BE2C (cell line): ENCODE measurements around the gene PLXNC1.
A peak's percentile ranks its signal among the peaks of the same experiment; 100 is the strongest.

Source experiments
- DNase-seq: peaks from one replicate; pipeline ENCODE4 v3.0.0-alpha.2; 2020
- H3K27me3 ChIP-seq: fragments of 250-450 bp; sonication (Bioruptor Pico); 2 replicates; pipeline ENCODE4 v1.5.1; 2020; ENCODE audit warnings: mild to moderate bottlenecking
- H3K36me3 ChIP-seq: fragments of 250-450 bp; sonication (Bioruptor Pico); 2 replicates; pipeline ENCODE4 v1.5.1; 2020; ENCODE audit warnings: mild to moderate bottlenecking
- H3K4me1 ChIP-seq: fragments of 250-450 bp; sonication (Bioruptor Pico); 2 replicates; pipeline ENCODE4 v1.5.1; 2020
- H3K4me3 ChIP-seq: 2 replicates; pipeline ENCODE4 v1.5.1; 2011; ENCODE audit warnings: low read depth, low read length
- H3K9me3 ChIP-seq: fragments of 250-450 bp; sonication (Bioruptor Pico); 2 replicates; pipeline ENCODE4 v1.5.1; 2020
- TF ChIP-seq, protein P1 (sequence below): IDR thresholded peaks from 2 replicates; pipeline ENCODE4 v1.5.1; 2012; ENCODE audit warnings: mild to moderate bottlenecking, low read depth, low read length

Gene PLXNC1

DNA sequence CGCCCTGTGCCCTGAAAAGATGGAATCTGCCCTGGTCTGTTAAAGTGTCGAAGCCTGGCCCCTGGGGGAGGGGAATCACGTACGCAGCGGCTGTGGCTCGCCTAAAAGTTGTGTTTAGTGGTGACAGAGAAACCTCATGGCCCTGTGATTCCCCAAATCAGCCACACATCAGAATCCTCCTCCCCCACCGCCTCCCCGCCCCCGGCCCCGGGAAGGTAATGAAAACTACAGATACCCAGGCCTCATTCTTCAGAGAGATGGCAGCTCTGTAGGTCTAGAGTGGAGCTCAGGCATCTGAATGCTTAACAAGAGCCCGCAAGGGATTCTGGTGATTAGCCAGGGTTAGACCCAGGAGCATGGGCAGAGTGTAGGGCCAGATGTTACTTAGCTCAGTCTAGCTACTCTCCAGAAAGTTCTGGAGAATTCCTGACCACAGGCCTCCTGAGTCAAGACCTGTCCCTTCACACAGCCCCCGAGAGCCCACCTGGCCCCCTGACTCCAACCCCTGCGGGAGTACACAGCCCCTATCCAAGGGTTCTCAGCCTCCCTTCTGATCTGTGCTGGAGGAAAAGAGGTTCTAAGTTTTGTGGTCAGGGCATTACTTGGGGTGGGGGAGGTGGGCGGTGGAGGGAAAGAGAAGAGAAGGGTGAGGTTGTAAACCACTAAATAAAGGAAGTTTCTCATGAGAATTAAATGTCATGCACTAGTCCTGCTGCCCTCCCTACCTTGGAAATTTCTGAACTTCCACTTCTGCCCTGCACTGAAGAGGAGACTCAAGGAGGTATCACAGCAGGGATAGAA lies 114.8 kb downstream of the PLXNC1 start:
- no peaks in the 10 kb centered on the region for H3K36me3 ChIP-seq
- TF ChIP-seq, protein P1, sequence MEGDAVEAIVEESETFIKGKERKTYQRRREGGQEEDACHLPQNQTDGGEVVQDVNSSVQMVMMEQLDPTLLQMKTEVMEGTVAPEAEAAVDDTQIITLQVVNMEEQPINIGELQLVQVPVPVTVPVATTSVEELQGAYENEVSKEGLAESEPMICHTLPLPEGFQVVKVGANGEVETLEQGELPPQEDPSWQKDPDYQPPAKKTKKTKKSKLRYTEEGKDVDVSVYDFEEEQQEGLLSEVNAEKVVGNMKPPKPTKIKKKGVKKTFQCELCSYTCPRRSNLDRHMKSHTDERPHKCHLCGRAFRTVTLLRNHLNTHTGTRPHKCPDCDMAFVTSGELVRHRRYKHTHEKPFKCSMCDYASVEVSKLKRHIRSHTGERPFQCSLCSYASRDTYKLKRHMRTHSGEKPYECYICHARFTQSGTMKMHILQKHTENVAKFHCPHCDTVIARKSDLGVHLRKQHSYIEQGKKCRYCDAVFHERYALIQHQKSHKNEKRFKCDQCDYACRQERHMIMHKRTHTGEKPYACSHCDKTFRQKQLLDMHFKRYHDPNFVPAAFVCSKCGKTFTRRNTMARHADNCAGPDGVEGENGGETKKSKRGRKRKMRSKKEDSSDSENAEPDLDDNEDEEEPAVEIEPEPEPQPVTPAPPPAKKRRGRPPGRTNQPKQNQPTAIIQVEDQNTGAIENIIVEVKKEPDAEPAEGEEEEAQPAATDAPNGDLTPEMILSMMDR = no peak
- peaks cover 25% of the 10 kb centered on the region for H3K4me1 ChIP-seq
- H3K27me3 ChIP-seq = no peaks in the 10 kb centered on the region
- peak overlapping the region; percentile 76 for H3K4me3 ChIP-seq
- peak; percentile 46 for DNase-seq
- H3K9me3 ChIP-seq = no peaks in the 10 kb centered on the region

DNA sequence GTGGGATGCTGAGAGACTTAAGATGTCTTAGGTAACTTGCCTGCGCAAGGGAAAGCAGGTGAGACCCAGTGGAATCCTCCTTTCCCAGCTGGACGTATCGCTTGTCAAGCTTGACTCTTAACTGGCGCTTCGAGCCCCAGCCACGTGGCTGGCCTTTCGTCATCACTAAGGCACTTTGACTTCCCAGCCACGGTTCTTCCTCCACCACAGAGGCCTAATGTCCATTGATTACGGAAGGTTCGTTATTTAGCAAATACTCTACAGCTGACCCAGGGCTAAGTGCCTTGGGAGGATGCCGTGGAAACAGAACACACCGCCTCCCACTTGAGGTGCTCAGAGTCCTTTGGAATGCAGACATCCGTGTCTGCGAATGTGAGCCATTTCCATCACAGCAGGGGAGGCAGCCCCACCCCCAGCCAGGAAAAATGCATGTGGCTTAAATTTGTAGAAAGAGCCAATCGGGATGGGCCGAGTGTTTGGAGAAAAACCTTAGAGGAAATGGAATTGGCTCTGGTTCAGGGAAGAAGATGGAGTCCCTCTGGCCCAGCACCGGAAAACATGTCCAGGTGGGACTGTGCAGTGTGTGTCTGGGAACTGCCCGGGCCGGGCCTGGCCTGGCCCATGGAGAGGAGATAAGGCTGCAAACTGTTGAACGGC lies 115.7 kb downstream of the PLXNC1 start:
- Histone ChIP-seq H3K4me3 (no peak overlapping the region), H3K4me1 (peaks cover 25% of the 10 kb centered on the region), H3K9me3 (no peaks in the 10 kb centered on the region), H3K27me3 (no peaks in the 10 kb centered on the region), H3K36me3 (no peaks in the 10 kb centered on the region)
- DNase-seq = peak; percentile 22
- TF ChIP-seq, protein P1 = no peak

DNA sequence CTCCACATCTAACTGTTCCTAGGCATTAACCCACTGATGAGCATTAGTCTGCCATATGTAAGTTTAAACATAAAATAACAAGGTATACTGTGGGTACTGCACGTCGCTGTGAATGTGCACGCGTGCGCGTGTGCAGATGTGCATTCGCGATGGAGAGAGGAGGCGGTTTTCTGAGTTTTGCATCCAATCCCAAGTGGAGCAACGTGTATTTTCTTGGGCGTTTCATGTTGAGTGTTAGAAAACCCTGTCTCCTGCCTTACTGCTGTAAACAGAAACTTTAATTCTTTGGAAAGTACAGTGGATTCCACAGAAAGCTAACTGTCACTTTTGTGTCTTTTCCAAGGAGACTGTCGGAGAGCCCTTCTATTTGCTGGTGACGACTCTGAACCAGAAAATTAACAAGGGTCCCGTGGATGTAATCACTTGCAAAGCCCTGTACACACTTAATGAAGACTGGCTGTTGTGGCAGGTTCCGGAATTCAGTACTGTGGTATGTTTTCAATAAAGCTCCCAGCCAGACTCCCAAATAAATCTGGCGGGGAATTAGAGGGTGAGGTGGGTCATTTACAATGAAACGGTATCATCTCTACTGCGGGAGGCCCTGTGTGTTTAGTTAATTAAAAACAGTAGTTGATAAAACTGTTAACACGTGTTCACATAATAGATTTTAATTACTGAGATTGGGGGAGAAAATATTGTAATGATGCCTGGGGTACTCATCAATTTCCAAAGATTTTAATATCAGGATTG lies 116.5 kb downstream of the PLXNC1 start:
- DNase-seq = no peak
- peaks cover 25% of the 10 kb centered on the region for H3K4me1 ChIP-seq
- H3K4me3 ChIP-seq = no peak overlapping the region
- H3K36me3 ChIP-seq = no peaks in the 10 kb centered on the region
- TF ChIP-seq, protein P1 = no peak
- no peaks in the 10 kb centered on the region for H3K9me3 ChIP-seq
- no peaks in the 10 kb centered on the region for H3K27me3 ChIP-seq

DNA sequence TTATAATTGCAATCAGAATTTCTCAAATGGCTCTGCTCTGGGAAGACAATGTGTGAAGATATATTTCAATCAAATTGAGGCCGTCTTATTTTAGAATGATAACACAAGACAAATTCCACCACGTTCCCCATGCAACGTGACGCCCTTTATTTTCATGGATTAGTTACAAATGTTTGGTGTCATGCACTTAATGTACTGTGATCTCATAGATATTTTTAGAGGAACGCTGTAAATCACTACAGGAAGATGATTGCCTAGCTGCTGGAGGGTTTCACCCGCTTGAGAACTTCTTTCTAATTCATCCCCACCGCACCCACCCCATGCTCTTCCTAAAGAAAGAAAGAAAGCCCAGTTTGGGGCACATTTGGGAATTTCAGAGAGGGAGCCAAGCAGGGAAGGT lies 117.2 kb downstream of the PLXNC1 start:
- no peaks in the 10 kb centered on the region for H3K36me3 ChIP-seq
- H3K4me3 ChIP-seq = no peak overlapping the region
- no peak for DNase-seq
- H3K27me3 ChIP-seq = no peaks in the 10 kb centered on the region
- H3K4me1 ChIP-seq = peaks cover 24% of the 10 kb centered on the region
- TF ChIP-seq, protein P1 = no peak
- H3K9me3 ChIP-seq = no peaks in the 10 kb centered on the region

DNA sequence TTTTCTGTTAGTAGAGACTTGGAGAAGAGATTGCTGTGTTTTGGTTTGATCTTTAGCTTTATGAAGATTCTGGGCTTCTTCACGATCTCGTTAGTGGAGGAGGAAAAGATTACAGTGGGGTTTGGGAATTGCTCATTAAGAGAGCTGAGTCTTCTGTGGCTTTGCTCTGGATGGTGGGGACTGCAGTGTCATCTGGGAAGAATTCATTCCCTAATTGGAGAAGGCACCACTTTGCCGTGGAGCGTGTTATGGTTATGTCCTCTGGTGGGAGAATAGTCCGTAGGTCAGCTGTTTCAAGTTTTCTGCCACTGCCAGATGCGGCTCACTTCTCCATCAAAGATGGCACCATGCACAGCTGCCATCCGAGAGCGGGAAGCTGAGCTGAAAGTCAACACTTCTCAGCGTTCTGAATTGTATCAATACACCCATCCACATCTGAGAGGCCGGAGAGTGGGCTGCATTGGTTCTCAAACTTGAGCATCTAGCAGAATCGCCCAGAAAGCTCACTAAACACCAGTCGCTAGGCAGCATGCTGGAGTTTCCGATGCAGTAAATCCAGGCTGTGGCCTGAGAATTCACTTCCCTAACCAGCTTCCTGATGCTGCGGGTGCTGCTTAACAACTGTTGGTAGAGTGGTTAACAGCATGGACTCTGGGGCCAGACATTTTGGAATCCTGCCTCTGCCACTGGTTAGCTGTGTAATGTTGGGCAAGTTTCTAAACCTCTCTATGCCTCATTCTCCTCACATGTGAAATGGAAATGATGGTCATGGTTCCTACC lies 117.8 kb downstream of the PLXNC1 start:
- DNase-seq = no peak
- H3K4me3 ChIP-seq = no peak overlapping the region
- TF ChIP-seq, protein P1 = no peak
- no peaks in the 10 kb centered on the region for H3K9me3 ChIP-seq
- no peaks in the 10 kb centered on the region for H3K36me3 ChIP-seq
- H3K4me1 ChIP-seq = peaks cover 21% of the 10 kb centered on the region
- no peaks in the 10 kb centered on the region for H3K27me3 ChIP-seq
